ENCODE results near the gene PECR.

DNA sequence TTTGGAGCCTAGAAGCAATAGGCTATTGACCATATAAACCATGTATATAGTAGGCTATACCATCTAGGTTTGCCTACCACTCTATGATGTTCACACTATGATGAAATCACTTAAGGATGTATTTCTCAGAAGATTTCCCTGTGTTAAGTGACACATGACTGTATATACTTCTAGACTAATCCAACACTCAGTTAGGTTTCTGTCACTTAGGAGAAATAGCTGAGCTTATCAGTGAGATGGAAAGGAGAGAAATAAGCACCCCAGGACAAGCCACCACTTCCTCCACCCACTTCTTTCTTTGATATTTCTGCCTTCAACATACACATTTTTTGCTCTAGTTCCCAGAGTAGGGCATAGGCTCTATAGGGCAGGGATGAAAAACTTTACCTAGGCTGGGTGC is 7.8 kb downstream of the PECR start:
- TF ChIP-seq, protein P1, sequence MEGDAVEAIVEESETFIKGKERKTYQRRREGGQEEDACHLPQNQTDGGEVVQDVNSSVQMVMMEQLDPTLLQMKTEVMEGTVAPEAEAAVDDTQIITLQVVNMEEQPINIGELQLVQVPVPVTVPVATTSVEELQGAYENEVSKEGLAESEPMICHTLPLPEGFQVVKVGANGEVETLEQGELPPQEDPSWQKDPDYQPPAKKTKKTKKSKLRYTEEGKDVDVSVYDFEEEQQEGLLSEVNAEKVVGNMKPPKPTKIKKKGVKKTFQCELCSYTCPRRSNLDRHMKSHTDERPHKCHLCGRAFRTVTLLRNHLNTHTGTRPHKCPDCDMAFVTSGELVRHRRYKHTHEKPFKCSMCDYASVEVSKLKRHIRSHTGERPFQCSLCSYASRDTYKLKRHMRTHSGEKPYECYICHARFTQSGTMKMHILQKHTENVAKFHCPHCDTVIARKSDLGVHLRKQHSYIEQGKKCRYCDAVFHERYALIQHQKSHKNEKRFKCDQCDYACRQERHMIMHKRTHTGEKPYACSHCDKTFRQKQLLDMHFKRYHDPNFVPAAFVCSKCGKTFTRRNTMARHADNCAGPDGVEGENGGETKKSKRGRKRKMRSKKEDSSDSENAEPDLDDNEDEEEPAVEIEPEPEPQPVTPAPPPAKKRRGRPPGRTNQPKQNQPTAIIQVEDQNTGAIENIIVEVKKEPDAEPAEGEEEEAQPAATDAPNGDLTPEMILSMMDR (IDR thresholded peaks at IDR 0.05): no peak
- TF ChIP-seq EZH2 (IDR thresholded peaks at IDR 0.05): no peak
- TF ChIP-seq EZH2phosphoT487 (IDR thresholded peaks at IDR 0.05): no peak

Measured in neural progenitor cell (in vitro differentiated cells).